Keratinocyte (primary cell): ENCODE results near the gene ITGA2.

Experiments used
- EZH2 ChIP-seq: IDR thresholded peaks from one replicate; pipeline ENCODE4 v1.6.1; 2012; ENCODE audit warnings: inconsistent platforms, mild to moderate bottlenecking, low read length, moderate library complexity
- TF ChIP-seq, protein P1 (sequence below), 3 experiments: IDR thresholded peaks in 1 of 3; conservative IDR thresholded peaks in 1 of 3; optimal IDR thresholded peaks in 1 of 3; 2 replicates in 2 of 3; 3 replicates in 1 of 3; pipeline versions ENCODE3 to v1.5.1; 2011; ENCODE audit warnings: low read length in 3 of 3, mild to moderate bottlenecking in 3 of 3, moderate library complexity in 2 of 3, control low read depth in 1 of 3, inconsistent platforms in 1 of 3; ENCODE audit not compliant: insufficient read depth in 2 of 3; ENCODE audit errors: extremely low read depth in 1 of 3

DNA sequence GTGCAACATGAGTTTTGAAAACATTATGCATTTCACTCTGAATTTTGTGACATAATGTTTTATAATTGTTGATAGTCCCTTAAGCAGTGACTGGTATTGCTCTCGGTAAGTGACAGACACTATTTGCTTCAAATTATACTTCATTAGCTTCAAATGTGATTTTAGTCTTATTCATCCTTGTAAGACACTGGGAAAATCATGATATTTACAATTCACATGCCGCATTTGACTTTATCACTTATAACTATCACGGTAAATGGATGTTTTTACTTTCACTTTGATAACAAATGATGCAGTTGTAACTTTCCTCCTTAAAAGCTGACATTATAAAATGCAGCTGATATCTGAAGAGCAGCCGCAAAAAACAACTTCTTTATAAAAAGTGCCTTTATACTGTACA is 44.1 kb upstream of the ITGA2 start:
- TF ChIP-seq, protein P1, sequence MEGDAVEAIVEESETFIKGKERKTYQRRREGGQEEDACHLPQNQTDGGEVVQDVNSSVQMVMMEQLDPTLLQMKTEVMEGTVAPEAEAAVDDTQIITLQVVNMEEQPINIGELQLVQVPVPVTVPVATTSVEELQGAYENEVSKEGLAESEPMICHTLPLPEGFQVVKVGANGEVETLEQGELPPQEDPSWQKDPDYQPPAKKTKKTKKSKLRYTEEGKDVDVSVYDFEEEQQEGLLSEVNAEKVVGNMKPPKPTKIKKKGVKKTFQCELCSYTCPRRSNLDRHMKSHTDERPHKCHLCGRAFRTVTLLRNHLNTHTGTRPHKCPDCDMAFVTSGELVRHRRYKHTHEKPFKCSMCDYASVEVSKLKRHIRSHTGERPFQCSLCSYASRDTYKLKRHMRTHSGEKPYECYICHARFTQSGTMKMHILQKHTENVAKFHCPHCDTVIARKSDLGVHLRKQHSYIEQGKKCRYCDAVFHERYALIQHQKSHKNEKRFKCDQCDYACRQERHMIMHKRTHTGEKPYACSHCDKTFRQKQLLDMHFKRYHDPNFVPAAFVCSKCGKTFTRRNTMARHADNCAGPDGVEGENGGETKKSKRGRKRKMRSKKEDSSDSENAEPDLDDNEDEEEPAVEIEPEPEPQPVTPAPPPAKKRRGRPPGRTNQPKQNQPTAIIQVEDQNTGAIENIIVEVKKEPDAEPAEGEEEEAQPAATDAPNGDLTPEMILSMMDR (optimal IDR thresholded peaks at IDR 0.05 in 1 of 3, IDR thresholded peaks at IDR 0.05 in 1 of 3, conservative IDR thresholded peaks at IDR 0.05 in 1 of 3; ENCODE audit: extremely low read depth in 1 of 3, insufficient read depth in 2 of 3, low read length in 3 of 3), result no peak
- TF ChIP-seq EZH2, result no peak
